ENCODE measurements around the gene TFPI.

GRCh38 chr2:187509667-187510417, 44.4 kb downstream of the TFPI start:
- TF ChIP-seq EZH2phosphoT487 (IDR thresholded peaks at IDR 0.05; ENCODE audit: borderline replicate concordance, low read depth, low read length) (no peak), CTCF (conservative IDR thresholded peaks at IDR 0.05; ENCODE audit: low read length) (no peak)

Data from OCI-LY7 (cell line).